ENCODE results near the gene SLC25A36. TPM values are rescaled to one million over a fixed set of nuclear protein-coding genes. Genes with fewer than 3 reads are reported as not detected.

SLC25A36 gene
- total and polyA plus RNA-seq, 2 experiments from 2014 or later, result 70.0 to 297 TPM

DNA sequence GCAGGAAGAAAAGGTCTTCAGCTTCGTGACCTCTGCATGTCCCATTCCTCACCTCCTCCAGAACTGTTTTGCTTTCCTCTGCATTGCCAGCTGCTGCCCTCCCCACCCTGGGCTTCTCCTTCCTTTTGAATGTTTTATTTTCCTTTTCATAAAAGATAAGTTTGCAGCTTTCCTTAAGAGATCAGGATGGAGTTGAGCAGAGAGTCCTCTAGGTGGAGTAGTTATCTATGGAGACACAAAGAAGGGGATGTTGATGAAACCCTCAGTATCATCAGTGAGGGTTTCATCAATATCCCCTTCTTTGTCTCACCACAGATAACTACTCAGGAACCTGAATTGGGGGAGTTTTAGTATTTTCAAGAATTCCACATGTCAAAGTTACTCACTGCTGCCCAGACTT lies 19.0 kb upstream of the SLC25A36 start:
- no peak overlapping the region for H3K4me3 ChIP-seq
- peak in 1 of 2 donors; percentile 28 for DNase-seq (ENCODE audit: low read depth in 1 of 2, low spot score in 1 of 2)
- H3K27ac ChIP-seq, result no peak overlapping the region
- H3K9me3 ChIP-seq (ENCODE audit: low read depth), result no peaks in the 10 kb centered on the region
- TF ChIP-seq, protein P1, sequence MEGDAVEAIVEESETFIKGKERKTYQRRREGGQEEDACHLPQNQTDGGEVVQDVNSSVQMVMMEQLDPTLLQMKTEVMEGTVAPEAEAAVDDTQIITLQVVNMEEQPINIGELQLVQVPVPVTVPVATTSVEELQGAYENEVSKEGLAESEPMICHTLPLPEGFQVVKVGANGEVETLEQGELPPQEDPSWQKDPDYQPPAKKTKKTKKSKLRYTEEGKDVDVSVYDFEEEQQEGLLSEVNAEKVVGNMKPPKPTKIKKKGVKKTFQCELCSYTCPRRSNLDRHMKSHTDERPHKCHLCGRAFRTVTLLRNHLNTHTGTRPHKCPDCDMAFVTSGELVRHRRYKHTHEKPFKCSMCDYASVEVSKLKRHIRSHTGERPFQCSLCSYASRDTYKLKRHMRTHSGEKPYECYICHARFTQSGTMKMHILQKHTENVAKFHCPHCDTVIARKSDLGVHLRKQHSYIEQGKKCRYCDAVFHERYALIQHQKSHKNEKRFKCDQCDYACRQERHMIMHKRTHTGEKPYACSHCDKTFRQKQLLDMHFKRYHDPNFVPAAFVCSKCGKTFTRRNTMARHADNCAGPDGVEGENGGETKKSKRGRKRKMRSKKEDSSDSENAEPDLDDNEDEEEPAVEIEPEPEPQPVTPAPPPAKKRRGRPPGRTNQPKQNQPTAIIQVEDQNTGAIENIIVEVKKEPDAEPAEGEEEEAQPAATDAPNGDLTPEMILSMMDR (IDR thresholded peaks at IDR 0.05; ENCODE audit: low read depth, low read length), result peak; percentile 52
- no peaks in the 10 kb centered on the region for H3K27me3 ChIP-seq
- no peaks in the 10 kb centered on the region for H3K4me1 ChIP-seq (ENCODE audit: low read depth)
- H3K36me3 ChIP-seq, result no peaks in the 10 kb centered on the region

DNA sequence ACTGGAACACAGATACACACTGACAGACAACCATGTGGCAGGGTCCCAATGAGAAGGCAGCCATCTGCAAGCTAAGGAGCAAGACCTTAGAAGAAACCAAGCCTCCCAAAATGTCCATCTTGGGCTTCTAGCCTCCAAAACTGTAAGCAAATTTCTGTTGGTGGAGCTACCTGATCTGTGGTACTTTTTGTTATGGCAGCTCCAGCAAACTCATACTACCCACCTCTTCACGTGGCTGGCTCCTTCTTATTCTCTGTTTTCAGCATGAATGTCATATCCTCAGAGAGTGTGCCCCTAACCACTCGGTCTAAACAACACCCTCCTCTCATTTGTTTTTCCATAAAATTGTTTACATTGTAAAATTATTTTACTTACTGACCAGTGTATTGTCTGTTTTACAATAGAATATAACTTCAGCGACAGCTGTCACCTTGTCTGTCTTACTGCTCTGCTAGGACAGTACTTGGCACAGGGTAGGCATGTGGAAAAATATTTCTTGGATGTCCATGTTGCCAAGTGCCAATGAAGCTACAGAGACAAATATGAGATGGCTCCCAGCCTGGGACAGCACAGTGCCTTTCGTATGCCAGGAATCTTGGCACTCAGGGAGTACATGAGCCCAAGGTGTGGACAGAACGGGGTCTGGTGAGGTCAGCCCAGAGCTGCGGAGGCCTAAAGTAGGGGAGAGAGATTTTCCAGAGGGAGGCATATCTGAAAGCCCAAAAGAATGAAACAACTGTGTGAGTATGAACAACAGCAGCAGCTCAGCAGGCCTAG lies 17.4 kb upstream of the SLC25A36 start:
- no peak for DNase-seq (ENCODE audit: low read depth in 1 of 2, low spot score in 1 of 2)
- Histone ChIP-seq H3K27ac (no peak overlapping the region), H3K9me3 (ENCODE audit: low read depth) (no peaks in the 10 kb centered on the region), H3K27me3 (no peaks in the 10 kb centered on the region), H3K4me3 (no peak overlapping the region), H3K36me3 (no peaks in the 10 kb centered on the region), H3K4me1 (ENCODE audit: low read depth) (no peaks in the 10 kb centered on the region)
- TF ChIP-seq, protein P1 (IDR thresholded peaks at IDR 0.05; ENCODE audit: low read depth, low read length), result no peak

DNA sequence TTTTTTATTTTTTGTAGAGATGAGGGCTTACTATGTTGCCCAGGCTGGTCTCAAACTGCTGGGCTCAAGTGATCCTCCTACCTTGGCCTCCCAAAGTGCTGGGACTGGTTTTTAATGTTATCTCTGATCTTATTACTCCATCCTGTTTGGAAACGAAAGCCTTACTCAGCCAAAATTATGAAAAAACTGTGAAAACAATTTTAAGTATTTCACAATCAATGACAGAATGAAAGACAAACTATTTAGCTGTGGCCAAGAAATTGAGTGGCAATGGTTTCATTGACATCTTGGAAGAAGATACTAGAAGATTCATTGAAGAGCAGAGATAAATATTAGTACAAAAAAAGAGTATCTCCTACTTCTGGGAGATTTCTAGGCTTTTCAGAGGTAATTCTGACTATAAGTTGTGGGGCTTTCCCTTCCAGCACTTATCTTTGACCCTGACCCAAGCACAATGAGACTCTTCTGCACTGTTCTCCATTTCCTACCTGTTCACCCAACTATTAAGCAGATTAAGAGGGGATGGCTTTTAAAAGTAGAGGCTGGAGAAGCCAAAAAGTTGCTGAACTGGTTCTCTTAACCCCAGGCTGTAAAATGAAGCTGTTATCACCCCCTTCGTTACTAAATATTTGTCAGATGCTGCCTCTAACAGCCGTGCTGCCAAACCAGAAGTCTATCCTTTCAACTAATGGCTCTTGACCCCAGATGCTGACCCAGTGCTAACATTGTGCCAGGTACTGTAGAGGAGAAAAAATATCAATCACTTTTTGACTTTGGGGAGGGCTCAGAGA lies 14.2 kb upstream of the SLC25A36 start:
- no peak overlapping the region for H3K27ac ChIP-seq
- no peaks in the 10 kb centered on the region for H3K9me3 ChIP-seq (ENCODE audit: low read depth)
- H3K27me3 ChIP-seq, result no peaks in the 10 kb centered on the region
- TF ChIP-seq, protein P1 (IDR thresholded peaks at IDR 0.05; ENCODE audit: low read depth, low read length), result no peak
- H3K4me1 ChIP-seq (ENCODE audit: low read depth), result no peaks in the 10 kb centered on the region
- no peaks in the 10 kb centered on the region for H3K36me3 ChIP-seq
- no peak overlapping the region for H3K4me3 ChIP-seq
- no peak for DNase-seq (ENCODE audit: low read depth in 1 of 2, low spot score in 1 of 2)

DNA sequence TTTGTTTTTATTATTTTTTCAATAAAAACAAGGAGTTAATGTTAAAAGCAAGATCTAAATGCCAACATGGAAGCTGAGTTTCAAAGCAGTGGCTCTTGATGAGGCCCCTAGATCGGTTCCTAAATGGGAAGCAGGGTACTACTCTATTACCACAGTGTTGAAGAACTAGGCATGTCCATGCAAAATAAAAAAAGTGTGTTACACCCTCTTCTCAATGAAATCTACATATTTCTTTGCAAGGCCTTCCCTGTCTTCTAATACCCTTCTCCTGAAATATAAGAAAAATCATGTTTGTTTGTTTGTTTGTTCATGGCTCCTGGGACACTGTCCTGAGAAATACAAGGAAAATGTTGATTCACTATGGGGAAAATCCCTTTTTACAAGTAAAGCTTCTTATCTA lies 12.2 kb upstream of the SLC25A36 start:
- TF ChIP-seq, protein P1 (IDR thresholded peaks at IDR 0.05; ENCODE audit: low read depth, low read length), result no peak
- no peak overlapping the region for H3K4me3 ChIP-seq
- no peaks in the 10 kb centered on the region for H3K27me3 ChIP-seq
- no peaks in the 10 kb centered on the region for H3K36me3 ChIP-seq
- H3K27ac ChIP-seq, result no peak overlapping the region
- H3K9me3 ChIP-seq (ENCODE audit: low read depth), result no peaks in the 10 kb centered on the region
- H3K4me1 ChIP-seq (ENCODE audit: low read depth), result no peaks in the 10 kb centered on the region
- DNase-seq (ENCODE audit: low read depth in 1 of 2, low spot score in 1 of 2), result no peak

DNA sequence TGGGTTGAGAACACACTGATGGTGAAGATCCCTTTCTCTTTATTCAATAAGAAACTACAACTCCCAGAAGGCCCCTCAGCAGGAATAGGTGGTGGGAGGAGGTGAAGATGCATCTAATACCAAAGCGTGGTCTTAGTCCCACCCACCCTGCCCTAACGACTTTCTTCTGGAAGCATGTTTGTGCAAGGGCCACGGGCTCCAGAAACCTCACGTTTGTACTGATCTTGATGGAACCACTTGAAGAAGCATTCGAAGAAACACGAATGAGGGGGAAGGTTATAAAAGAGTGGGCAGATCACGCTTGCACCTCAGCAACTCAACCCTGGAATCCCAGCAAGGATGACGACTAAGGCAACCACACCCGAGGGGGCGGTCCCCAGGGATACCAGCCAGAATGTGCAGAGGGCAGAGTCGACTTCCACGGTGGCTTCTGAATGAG lies 10.6 kb upstream of the SLC25A36 start:
- no peak overlapping the region for H3K27ac ChIP-seq
- no peaks in the 10 kb centered on the region for H3K9me3 ChIP-seq (ENCODE audit: low read depth)
- no peaks in the 10 kb centered on the region for H3K27me3 ChIP-seq
- no peaks in the 10 kb centered on the region for H3K36me3 ChIP-seq
- H3K4me1 ChIP-seq (ENCODE audit: low read depth), result no peaks in the 10 kb centered on the region
- peak overlapping the region; percentile 3 for H3K4me3 ChIP-seq
- TF ChIP-seq, protein P1 (IDR thresholded peaks at IDR 0.05; ENCODE audit: low read depth, low read length), result no peak
- no peak for DNase-seq (ENCODE audit: low read depth in 1 of 2, low spot score in 1 of 2)
